ENCODE data around the gene BRF1. TPM values are rescaled to one million over a fixed set of nuclear protein-coding genes. Genes with fewer than 3 reads are reported as not detected.

The BRF1 gene, protein sequence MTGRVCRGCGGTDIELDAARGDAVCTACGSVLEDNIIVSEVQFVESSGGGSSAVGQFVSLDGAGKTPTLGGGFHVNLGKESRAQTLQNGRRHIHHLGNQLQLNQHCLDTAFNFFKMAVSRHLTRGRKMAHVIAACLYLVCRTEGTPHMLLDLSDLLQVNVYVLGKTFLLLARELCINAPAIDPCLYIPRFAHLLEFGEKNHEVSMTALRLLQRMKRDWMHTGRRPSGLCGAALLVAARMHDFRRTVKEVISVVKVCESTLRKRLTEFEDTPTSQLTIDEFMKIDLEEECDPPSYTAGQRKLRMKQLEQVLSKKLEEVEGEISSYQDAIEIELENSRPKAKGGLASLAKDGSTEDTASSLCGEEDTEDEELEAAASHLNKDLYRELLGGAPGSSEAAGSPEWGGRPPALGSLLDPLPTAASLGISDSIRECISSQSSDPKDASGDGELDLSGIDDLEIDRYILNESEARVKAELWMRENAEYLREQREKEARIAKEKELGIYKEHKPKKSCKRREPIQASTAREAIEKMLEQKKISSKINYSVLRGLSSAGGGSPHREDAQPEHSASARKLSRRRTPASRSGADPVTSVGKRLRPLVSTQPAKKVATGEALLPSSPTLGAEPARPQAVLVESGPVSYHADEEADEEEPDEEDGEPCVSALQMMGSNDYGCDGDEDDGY
- 10 to 100 TPM; 26.6 to 34.8 TPM for total RNA-seq

DNA sequence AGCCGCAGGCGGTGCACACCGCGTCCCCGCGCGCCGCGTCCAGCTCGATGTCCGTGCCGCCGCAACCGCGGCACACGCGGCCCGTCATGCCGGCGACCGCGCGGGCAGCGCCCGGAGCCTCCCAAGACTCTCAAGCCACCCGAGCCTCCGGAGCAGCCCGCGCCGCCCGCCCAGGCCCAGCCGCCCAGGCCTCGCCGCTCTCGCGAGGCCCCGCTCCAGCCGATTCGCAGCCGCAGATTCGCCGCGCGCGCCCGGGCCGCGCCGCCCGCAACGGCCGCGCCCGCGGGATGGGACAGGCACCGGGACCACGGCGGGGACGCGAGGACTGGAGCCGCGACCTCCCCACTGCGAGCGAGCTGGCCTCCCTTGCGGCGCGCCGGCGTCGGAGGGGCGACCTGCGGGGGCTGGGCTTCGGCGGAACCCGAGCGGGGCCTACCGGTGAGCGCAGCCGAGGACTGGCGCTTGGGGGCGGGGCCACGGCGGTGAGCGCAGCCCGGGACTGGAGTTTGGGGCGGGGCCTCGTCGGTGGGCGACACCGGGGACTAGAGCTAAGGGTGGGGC lies at the start of gene BRF1:
BRF1 (minus strand) TSS at position 460 of the 561 bp plus-strand sequence; CDS start at position 88, 372 bp downstream.

DNA sequence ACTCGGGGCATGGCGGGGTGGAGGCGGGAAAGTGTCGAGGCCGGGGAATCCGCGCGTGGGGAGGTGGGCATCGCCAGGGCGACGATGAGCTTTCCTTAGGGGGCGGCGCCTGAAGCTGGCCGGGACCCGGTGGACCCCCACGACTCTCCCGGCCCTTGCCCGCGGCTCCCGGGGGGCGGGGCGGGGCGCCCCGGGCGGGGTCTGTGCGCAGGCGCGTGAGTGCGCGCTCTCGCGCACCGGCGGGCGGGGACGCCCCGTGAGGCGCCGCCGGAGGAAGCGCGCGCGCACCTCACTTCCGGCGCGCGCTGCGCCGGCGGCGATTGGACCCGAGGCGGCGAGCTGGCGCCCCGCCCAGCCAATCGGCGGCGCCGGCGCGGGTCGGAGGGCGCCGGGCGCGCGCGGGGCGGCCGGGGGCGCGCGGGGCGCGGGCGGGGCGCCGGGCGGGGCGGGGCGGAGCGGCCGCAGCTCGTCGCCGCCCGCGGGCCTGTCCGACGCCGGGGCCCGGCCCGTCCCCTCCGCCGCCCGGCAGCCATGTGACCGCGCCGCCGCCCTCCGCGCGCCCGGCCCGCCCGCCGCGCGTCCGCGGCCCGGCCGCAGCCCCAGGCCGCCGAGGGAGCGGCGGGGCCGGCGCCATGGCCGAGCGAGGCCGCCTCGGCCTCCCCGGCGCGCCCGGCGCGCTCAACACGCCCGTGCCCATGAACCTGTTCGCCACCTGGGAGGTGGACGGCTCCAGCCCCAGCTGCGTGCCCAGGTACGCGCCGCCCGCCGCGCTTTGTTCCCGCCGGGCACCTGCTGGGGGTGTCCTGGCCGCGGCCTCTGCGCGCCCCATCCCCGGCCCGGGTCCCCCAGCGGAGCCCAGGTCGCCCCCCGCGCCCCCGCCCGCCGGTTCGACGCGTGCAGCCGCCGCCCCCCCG lies 13.7 kb upstream of the BRF1 start, which contains the start of gene PACS2:
PACS2 (plus strand) TSS at position 462 of the 914 bp plus-strand sequence; CDS start at position 633, 171 bp downstream.

DNA sequence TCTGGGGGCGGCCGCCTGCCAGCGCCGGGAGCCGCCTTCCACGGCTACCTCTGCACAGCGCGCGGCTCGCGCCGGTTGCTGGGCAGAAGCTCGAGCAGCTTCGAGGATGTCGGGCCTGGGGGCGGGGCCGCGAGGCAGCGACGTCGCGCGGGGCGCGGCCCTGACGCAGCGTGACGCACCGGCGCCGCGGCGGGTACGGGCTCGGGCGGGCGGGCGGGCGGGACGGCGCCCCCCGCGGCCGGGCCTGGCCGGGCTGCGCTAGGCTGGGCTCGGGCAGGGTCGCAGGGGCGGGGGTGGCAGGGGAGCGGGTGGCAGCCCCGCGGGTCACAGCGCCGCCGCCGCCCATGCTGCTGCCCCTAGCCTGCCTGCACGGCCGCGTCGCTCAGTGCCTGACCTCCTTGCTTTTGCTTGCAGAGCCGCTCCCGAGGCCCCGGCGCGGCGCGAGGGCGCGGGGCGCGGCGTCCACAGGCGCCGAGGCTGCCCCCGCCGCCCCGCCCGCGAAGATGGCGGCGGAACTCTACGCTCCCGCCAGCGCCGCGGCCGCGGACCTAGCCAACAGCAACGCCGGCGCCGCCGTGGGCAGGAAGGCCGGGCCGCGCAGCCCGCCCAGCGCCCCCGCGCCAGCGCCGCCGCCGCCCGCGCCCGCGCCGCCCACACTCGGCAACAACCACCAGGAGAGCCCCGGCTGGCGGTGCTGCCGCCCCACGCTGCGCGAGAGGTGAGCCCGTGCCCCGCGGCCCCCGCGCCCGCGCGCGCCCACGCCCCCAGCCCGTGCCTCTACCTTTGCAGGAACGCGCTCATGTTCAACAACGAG lies 52.2 kb downstream of the BRF1 start, which contains the start of gene BTBD6:
BTBD6 (plus strand) TSS at position 166 of the 814 bp plus-strand sequence; CDS start at position 345, 179 bp downstream.

DNA sequence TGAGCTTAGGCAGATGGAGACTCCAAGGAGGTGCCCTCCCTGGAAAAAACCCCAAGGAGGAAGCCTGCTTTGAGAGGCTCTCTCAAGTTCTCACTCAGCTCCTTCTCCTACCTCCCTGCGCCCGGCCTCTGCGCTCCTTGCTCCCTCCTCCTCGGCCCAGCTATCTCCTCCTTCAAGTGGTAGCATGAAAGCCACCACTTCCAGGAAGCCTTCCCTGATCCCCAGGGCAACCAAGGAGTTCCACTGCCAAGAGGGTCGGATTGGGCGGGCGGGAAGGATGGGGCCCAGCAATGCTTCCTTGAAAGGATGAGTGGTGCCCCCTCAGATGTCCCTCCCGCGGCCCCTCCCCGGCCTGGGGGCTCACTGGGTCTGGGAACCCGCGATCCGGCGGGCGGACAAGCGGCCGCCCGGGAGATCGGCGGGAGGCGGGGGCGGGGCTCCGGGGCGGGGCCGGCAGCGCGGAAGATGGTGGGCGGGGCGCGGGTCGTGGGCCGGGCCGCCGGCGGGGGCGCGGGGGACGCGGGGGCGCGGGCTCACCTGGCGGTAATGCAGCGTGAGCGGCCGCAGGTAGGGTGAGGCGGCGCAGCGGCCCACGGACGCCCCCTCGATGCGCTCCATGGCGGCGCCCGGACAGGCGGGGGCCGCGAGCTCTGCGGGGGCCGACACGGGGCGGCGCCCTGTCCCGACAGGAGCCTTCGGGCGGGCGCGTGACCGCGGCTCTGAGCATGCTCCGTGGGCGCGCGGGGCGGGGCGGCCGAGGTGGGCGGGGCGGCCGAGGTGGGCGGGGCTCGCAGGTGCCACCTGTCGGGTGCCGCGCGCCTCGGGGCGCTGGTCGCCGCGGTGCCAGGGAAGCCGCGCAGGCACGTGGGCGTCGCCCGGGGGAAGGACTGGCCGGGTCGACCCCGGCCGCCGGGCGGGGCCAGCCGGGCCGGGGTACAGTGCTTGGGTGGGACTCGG lies 119.9 kb downstream of the BRF1 start, which contains the start of gene NUDT14:
NUDT14 (minus strand) TSS at position 721 of the 957 bp plus-strand sequence; CDS start at position 618, 103 bp downstream.

DNA sequence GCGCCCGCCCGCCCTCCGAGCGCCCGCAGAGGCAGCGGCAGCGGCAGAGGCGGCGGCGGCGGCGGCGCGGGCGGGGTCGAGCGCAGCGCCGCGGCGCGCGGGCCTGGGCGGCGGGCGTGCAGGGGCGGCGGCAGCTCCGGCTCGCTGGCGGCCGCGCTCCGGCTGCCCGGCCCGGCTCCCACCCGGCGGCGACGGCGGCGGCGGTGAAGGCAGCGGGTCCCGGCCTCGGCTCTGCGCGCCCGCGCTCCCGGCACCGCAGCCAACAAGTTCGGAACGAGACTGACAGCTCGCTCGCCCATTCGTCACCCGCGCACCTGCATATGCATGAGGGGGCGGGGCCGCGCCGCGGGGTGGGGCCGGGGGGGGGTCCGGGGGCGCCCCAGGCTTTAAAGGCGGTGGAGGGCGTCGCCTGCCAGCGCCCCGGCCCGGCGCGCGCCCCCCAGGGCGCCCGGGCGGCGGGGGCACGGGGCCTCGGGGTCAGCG lies 132.3 kb downstream of the BRF1 start, which contains the start of gene JAG2:
JAG2 (minus strand) TSS at position 281 of the 483 bp plus-strand sequence. CDS start 356 bp downstream, outside the sequence.

Other genes with a start within 250 kb of the BRF1 start
- gene GPR132, start 235.6 kb downstream of the BRF1 start, total RNA-seq = not detected
- gene JAG2, start 132.2 kb downstream of the BRF1 start, total RNA-seq = 1 to 10 TPM in 1 of 2 donors, under 1 TPM in 1; 0.67 to 1.0 TPM
- gene NUDT14, start 119.7 kb downstream of the BRF1 start, total RNA-seq = 10 to 100 TPM; 13.7 to 34.8 TPM
- 10 to 100 TPM; 34.4 to 41.3 TPM for gene BTBD6, start 52.5 kb downstream of the BRF1 start, total RNA-seq
- gene PACS2, start 13.7 kb upstream of the BRF1 start, total RNA-seq = 10 to 100 TPM; 30.3 to 45.4 TPM
- gene TEX22, start 97.5 kb upstream of the BRF1 start, total RNA-seq = under 1 TPM in 1 of 2 donors, not detected in 1; 0.34 TPM
- 10 to 100 TPM; 37.5 to 41.0 TPM for gene MTA1, start 118.8 kb upstream of the BRF1 start, total RNA-seq
- 10 to 100 TPM; 31.7 to 41.3 TPM for gene CRIP2, start 173.8 kb upstream of the BRF1 start, total RNA-seq
- 1 to 10 TPM in 1 of 2 donors, not detected in 1; 2.0 TPM for gene CRIP1, start 185.9 kb upstream of the BRF1 start, total RNA-seq
- gene TEDC1, start 190.2 kb upstream of the BRF1 start, total RNA-seq = 10 to 100 TPM in 1 of 2 donors, 1 to 10 TPM in 1; 8.9 to 20.6 TPM
- 10 to 100 TPM in 1 of 2 donors, 1 to 10 TPM in 1; 3.8 to 12.0 TPM for gene TMEM121, start 225.6 kb upstream of the BRF1 start, total RNA-seq